ENCODE measurements around the gene HDAC7. TPM values are rescaled to one million over a fixed set of nuclear protein-coding genes. Genes with fewer than 3 reads are reported as not detected.

Gene HDAC7
- total RNA-seq, 2 donors from 2014 or later = 146 to 154 TPM

DNA sequence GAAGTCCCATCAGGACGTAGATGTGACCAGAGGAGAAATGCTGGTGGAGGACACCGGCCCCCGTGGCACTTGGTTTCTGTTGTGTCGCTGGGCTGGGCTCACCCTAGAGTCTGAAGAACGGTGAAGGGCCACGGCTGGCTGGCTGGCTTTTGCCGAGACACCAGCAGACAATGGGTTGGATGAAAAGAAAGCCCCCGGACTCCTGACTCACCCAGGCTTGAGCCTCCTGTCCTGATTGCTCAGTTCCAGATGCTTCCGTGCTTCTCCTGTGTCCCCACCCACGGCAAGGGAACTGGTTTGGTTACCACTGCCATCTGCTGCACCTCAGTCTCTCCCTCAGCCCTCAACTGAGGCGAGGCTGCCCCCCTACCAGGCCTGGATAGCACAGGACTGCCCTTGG, 84.1 kb downstream of the HDAC7 start:
- Mint-ChIP-seq H3K4me3 (no peak overlapping the region), H3K4me1 (peaks cover 10% of the 10 kb centered on the region), H3K36me3 (ENCODE audit: low read depth) (no peaks in the 10 kb centered on the region), H3K9me3 (no peaks in the 10 kb centered on the region), H3K27ac (no peak overlapping the region), H3K27me3 (ENCODE audit: insufficient read depth) (peaks cover 8% of the 10 kb centered on the region)
- H3K9me3 ChIP-seq (ENCODE audit: control insufficient read depth, low read length) = no peaks in the 10 kb centered on the region
- H3K27me3 ChIP-seq (ENCODE audit: control insufficient read depth, insufficient read depth, low read length, poor library complexity, severe bottlenecking) = no peaks in the 10 kb centered on the region
- TF ChIP-seq, protein P1, sequence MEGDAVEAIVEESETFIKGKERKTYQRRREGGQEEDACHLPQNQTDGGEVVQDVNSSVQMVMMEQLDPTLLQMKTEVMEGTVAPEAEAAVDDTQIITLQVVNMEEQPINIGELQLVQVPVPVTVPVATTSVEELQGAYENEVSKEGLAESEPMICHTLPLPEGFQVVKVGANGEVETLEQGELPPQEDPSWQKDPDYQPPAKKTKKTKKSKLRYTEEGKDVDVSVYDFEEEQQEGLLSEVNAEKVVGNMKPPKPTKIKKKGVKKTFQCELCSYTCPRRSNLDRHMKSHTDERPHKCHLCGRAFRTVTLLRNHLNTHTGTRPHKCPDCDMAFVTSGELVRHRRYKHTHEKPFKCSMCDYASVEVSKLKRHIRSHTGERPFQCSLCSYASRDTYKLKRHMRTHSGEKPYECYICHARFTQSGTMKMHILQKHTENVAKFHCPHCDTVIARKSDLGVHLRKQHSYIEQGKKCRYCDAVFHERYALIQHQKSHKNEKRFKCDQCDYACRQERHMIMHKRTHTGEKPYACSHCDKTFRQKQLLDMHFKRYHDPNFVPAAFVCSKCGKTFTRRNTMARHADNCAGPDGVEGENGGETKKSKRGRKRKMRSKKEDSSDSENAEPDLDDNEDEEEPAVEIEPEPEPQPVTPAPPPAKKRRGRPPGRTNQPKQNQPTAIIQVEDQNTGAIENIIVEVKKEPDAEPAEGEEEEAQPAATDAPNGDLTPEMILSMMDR (conservative IDR thresholded peaks at IDR 0.05) = no peak
- no peaks in the 10 kb centered on the region for H3K4me1 ChIP-seq (ENCODE audit: control insufficient read depth, insufficient read depth, low read length)
- no peak overlapping the region for H3K4me3 ChIP-seq (ENCODE audit: low read length)
- no peaks in the 10 kb centered on the region for H3K36me3 ChIP-seq (ENCODE audit: control insufficient read depth, insufficient read depth, low read length)
- no peak for DNase-seq
- no peak overlapping the region for H3K9ac ChIP-seq (ENCODE audit: extremely low read depth, low read length, poor library complexity, severe bottlenecking)
- no peak overlapping the region for H3K27ac ChIP-seq (ENCODE audit: low read depth, low read length)
- WGBS, 2 experiments (ENCODE audit: insufficient coverage in 1 of 2, insufficient read length in 1 of 2) = 93 to 100% methylated on average over 9 to 11 of the region's 11 CpGs

DNA sequence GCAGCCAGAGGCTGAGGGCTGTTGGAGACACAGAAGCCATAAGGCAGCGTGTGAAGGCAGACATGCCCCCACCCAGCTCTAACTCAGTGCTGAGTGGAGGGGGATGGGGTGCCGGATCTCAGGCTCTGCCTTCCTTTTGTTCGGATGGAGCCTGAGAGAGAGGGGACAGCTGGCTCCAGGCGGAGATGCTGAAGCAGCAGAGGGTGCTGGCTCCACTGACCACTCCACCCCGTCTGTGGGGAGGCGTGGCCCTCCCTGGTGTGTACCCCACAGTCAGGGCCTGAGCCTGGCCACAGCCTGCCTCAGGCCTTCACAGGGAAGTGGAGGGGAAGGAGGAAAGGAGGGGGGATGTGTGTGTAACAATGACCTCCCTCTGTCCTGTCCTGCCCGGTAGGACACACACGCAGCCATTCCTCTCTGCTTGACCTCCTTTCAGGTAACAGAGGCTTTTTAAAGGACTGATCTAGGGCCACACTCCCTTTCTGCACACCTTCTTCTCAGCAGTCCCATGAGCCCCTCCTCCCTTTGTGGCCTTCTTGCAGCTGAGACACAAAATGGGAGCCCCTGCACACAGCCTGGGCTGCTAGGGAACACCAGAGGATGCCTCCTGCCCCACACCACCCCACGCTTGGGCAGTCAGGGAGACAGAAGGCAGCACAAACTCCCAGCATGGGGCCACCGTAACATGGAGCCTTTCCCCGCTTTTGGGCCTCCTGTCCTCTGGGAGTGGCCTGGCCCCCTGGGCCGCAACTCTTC, 84.8 kb downstream of the HDAC7 start:
- H3K4me1 Mint-ChIP-seq = peaks cover 10% of the 10 kb centered on the region
- no peaks in the 10 kb centered on the region for H3K9me3 Mint-ChIP-seq
- TF ChIP-seq, protein P1 (conservative IDR thresholded peaks at IDR 0.05) = no peak
- Histone ChIP-seq H3K27ac (ENCODE audit: low read depth, low read length) (peak overlapping the region; percentile 21), H3K4me1 (ENCODE audit: control insufficient read depth, insufficient read depth, low read length) (no peaks in the 10 kb centered on the region), H3K36me3 (ENCODE audit: control insufficient read depth, insufficient read depth, low read length) (no peaks in the 10 kb centered on the region), H3K4me3 (ENCODE audit: low read length) (no peak overlapping the region), H3K9ac (ENCODE audit: extremely low read depth, low read length, poor library complexity, severe bottlenecking) (no peak overlapping the region), H3K27me3 (ENCODE audit: control insufficient read depth, insufficient read depth, low read length, poor library complexity, severe bottlenecking) (no peaks in the 10 kb centered on the region), H3K9me3 (ENCODE audit: control insufficient read depth, low read length) (no peaks in the 10 kb centered on the region)
- H3K4me3 Mint-ChIP-seq = no peak overlapping the region
- H3K36me3 Mint-ChIP-seq (ENCODE audit: low read depth) = no peaks in the 10 kb centered on the region
- H3K27me3 Mint-ChIP-seq (ENCODE audit: insufficient read depth) = peaks cover 8% of the 10 kb centered on the region
- H3K27ac Mint-ChIP-seq = no peak overlapping the region
- WGBS, 2 experiments (ENCODE audit: insufficient coverage in 1 of 2, insufficient read length in 1 of 2) = 70 to 73% methylated on average over 4 to 12 of the region's 12 CpGs
- no peak for DNase-seq

DNA sequence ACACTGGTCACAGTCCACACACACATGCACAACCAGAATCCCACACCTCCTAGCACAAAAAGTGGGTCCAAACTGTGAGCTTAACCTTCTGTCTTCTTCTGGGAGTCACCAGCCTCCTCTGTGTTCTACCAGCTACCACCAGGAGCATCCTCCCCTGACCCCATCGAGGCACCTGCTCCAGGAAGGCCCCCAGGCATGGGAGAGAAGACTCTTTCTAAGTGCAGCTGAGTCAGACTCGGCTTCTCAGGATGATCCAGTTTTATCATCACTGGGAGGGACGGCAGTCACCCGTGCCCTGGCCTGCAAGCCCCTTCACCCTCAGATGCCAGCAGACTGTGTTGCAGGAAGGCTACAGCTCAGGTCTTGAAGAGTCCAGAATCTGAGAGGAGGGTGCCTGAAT, 86.6 kb downstream of the HDAC7 start:
- no peak overlapping the region for H3K9ac ChIP-seq (ENCODE audit: extremely low read depth, low read length, poor library complexity, severe bottlenecking)
- no peak overlapping the region for H3K4me3 Mint-ChIP-seq
- H3K27ac Mint-ChIP-seq = no peak overlapping the region
- no peaks in the 10 kb centered on the region for H3K27me3 ChIP-seq (ENCODE audit: control insufficient read depth, insufficient read depth, low read length, poor library complexity, severe bottlenecking)
- no peaks in the 10 kb centered on the region for H3K36me3 Mint-ChIP-seq (ENCODE audit: low read depth)
- H3K4me1 Mint-ChIP-seq = peaks cover 10% of the 10 kb centered on the region
- DNase-seq = no peak
- no peaks in the 10 kb centered on the region for H3K9me3 Mint-ChIP-seq
- H3K4me1 ChIP-seq (ENCODE audit: control insufficient read depth, insufficient read depth, low read length) = no peaks in the 10 kb centered on the region
- H3K4me3 ChIP-seq (ENCODE audit: low read length) = no peak overlapping the region
- 91 to 95% methylated on average over 3 to 4 of the region's 4 CpGs for WGBS, 2 experiments (ENCODE audit: insufficient coverage in 1 of 2, insufficient read length in 1 of 2)
- H3K27ac ChIP-seq (ENCODE audit: low read depth, low read length) = no peak overlapping the region
- TF ChIP-seq, protein P1 (conservative IDR thresholded peaks at IDR 0.05) = no peak
- H3K27me3 Mint-ChIP-seq (ENCODE audit: insufficient read depth) = peaks cover 8% of the 10 kb centered on the region
- H3K9me3 ChIP-seq (ENCODE audit: control insufficient read depth, low read length) = no peaks in the 10 kb centered on the region
- no peaks in the 10 kb centered on the region for H3K36me3 ChIP-seq (ENCODE audit: control insufficient read depth, insufficient read depth, low read length)

Other genes with a start within 250 kb of the HDAC7 start
- 10 to 100 TPM; 52.0 to 56.9 TPM for gene RPAP3, start 113.9 kb downstream of the HDAC7 start, total RNA-seq
- gene ENDOU, start 94.4 kb downstream of the HDAC7 start, total RNA-seq = not detected
- 10 to 100 TPM; 11.4 to 19.6 TPM for gene RAPGEF3, start 61.0 kb downstream of the HDAC7 start, total RNA-seq
- gene SLC48A1, start 46.7 kb downstream of the HDAC7 start, total RNA-seq = 10 to 100 TPM; 21.3 to 30.4 TPM
- gene VDR, start 85.1 kb upstream of the HDAC7 start, total RNA-seq = under 1 TPM in 1 of 2 donors, not detected in 1; 0.04 TPM
- gene TMEM106C, start 143.7 kb upstream of the HDAC7 start, total RNA-seq = 10 to 100 TPM; 17.3 to 61.6 TPM
- gene COL2A1, start 184.6 kb upstream of the HDAC7 start, total RNA-seq = 10 to 100 TPM; 12.4 to 21.0 TPM

All from endodermal cell (in vitro differentiated cells).